HCT116 (cell line): ENCODE results near the gene FAM222B. TPM values are rescaled to one million over a fixed set of nuclear protein-coding genes. Genes with fewer than 3 reads are reported as not detected.

ENCODE experiments used
- ATAC-seq: fragments of 200-7000 bp; cut with Tn5 transposase; 2 replicates; pipeline ENCODE4 v1.9.1; 2020; ENCODE audit warnings: mild to moderate bottlenecking, moderate library complexity
- BruUV-seq: library from RNA; stranded (reverse); fragments of 400-500 nt; replicated peaks from 2 replicates; lab custom pipeline; 2021; lab: Mats Ljungman, UMichigan
- CTCF ChIA-PET: fragments of 300-600 bp; sonication (Branson Sonifier 250); formaldehyde crosslinking; loops from one replicate; lab custom pipeline; 2021; ENCODE audit warnings: antibody characterized with exemption; lab: Charles Lee
- POLR2A ChIA-PET: fragments of 300-600, 350-600 bp; sonication (Branson Sonifier 250); formaldehyde crosslinking; loops from one replicate; lab custom pipeline; 2021; ENCODE audit warnings: antibody characterized with exemption; lab: Charles Lee
- RAD21 ChIA-PET, 2 experiments: fragments of 300-600 bp; sonication (Branson Sonifier 250); formaldehyde crosslinking; loops; one replicate each; lab custom pipeline; 2023; ENCODE audit warnings: low total read pairs in 2 of 2; ENCODE audit not compliant: uncharacterized antibody in 2 of 2, unreplicated experiment in 2 of 2, low non-redundant PET in 1 of 2; lab: Charles Lee
- DNase-seq: peaks from one replicate; pipeline ENCODE4 v3.0.0-alpha.2; 2010; ENCODE audit warnings: low read depth, low spot score
- H2AFZ ChIP-seq: fragments of 200-600 bp; shearing (Covaris generic), sonication (generic); 2 replicates; pipeline ENCODE4 v1.6.1; 2017; ENCODE audit warnings: low read depth, mixed run types, mixed read lengths, antibody characterized with exemption, low read length; ENCODE audit not compliant: poor library complexity, severe bottlenecking
- H3K27ac ChIP-seq: 2 replicates; pipeline ENCODE4 v1.5.1; 2012; ENCODE audit warnings: low read depth, low read length
- H3K27me3 ChIP-seq: fragments of 200-600 bp; sonication (generic); 2 replicates; pipeline ENCODE4 v1.6.1; 2016; ENCODE audit warnings: mixed run types, low read length, mixed read lengths; ENCODE audit not compliant: insufficient read depth
- H3K36me3 ChIP-seq, 2 experiments: fragments of 200-500 bp in 1 of 2; fragments of 200-600 bp in 1 of 2; sonication (Bioruptor generic) in 1 of 2; sonication (generic) in 1 of 2; 2 replicates each; pipeline versions ENCODE4 v1.5.1 to v1.6.1; 2014 to 2016; ENCODE audit warnings: low read length in 2 of 2, inconsistent platforms in 1 of 2, mixed read lengths in 1 of 2, mixed run types in 1 of 2; ENCODE audit not compliant: insufficient read depth in 2 of 2, control insufficient read depth in 1 of 2
- H3K4me1 ChIP-seq, 2 experiments: fragments of 200-600 bp in 1 of 2; sonication (generic) in 1 of 2; 2 replicates each; pipeline versions ENCODE4 v1.5.1 to v1.6.1; 2012 to 2017; ENCODE audit warnings: low read length in 2 of 2, inconsistent platforms in 1 of 2, mild to moderate bottlenecking in 1 of 2, mixed read lengths in 1 of 2, mixed run types in 1 of 2, moderate library complexity in 1 of 2; ENCODE audit not compliant: insufficient read depth in 2 of 2, control insufficient read depth in 1 of 2
- H3K4me2 ChIP-seq: fragments of 200-600 bp; sonication (generic); 2 replicates; pipeline ENCODE4 v1.6.1; 2017; ENCODE audit warnings: mixed run types, low read length, mixed read lengths
- H3K4me3 ChIP-seq, 2 experiments: fragments of 200-600 bp in 1 of 2; sonication (generic) in 1 of 2; replicated peaks in 1 of 2; 2 replicates each; pipeline ENCODE4 v1.5.1; 2011 to 2016; ENCODE audit warnings: low read length in 2 of 2, control low read depth in 1 of 2, low read depth in 1 of 2, mild to moderate bottlenecking in 1 of 2, mixed read lengths in 1 of 2, mixed run types in 1 of 2
- H3K79me2 ChIP-seq: fragments of 200-600 bp; sonication (generic); 2 replicates; pipeline ENCODE4 v1.6.1; 2017; ENCODE audit warnings: mild to moderate bottlenecking, mixed run types, low read length, moderate library complexity, mixed read lengths; ENCODE audit not compliant: insufficient read depth
- H3K9ac ChIP-seq: fragments of 200-600 bp; sonication (generic); 2 replicates; pipeline ENCODE4 v1.6.1; 2016; ENCODE audit warnings: low read length, mixed read lengths
- H3K9me2 ChIP-seq: fragments of 200-600 bp; sonication (generic), shearing (Covaris generic); 2 replicates; pipeline ENCODE4 v1.6.1; 2017; ENCODE audit warnings: mixed run types, mild to moderate bottlenecking, moderate library complexity; ENCODE audit not compliant: insufficient read depth
- H3K9me3 ChIP-seq, 2 experiments: fragments of 200-500 bp in 1 of 2; fragments of 200-600 bp in 1 of 2; sonication (Bioruptor generic) in 1 of 2; sonication (generic) in 1 of 2; 2 replicates each; pipeline ENCODE4 v1.6.1; 2014 to 2017; ENCODE audit warnings: low read length in 2 of 2, mixed read lengths in 2 of 2, inconsistent platforms in 1 of 2, low read depth in 1 of 2, mild to moderate bottlenecking in 1 of 2, mixed run types in 1 of 2, moderate library complexity in 1 of 2; ENCODE audit not compliant: control insufficient read depth in 1 of 2, insufficient read depth in 1 of 2
- H4K20me1 ChIP-seq: fragments of 200-600 bp; sonication (generic), shearing (Covaris generic); 2 replicates; pipeline ENCODE4 v1.6.1; 2017; ENCODE audit warnings: mixed run types, mild to moderate bottlenecking, moderate library complexity; ENCODE audit not compliant: insufficient read depth
- CBX3 ChIP-seq: IDR thresholded peaks from 2 replicates; pipeline ENCODE4 v1.6.1; 2012; ENCODE audit warnings: low read depth
- CEBPB ChIP-seq: IDR thresholded peaks from 2 replicates; pipeline ENCODE4 v1.6.1; 2012; ENCODE audit warnings: low read depth
- EGR1 ChIP-seq: IDR thresholded peaks from 2 replicates; pipeline ENCODE4 v1.6.1; 2012; ENCODE audit warnings: low read depth
- ELF1 ChIP-seq: IDR thresholded peaks from 2 replicates; pipeline ENCODE4 v1.6.1; 2012; ENCODE audit warnings: low read depth, borderline replicate concordance
- EZH2phosphoT487 ChIP-seq: fragments of 200-600 bp; IDR thresholded peaks from 2 replicates; pipeline ENCODE4 v1.6.1; 2018; ENCODE audit warnings: antibody characterized with exemption, borderline replicate concordance
- JUND ChIP-seq: IDR thresholded peaks from 2 replicates; pipeline ENCODE4 v1.6.1; 2012
- MAX ChIP-seq: IDR thresholded peaks from 2 replicates; pipeline ENCODE4 v1.6.1; 2012
- POLR2AphosphoS5 ChIP-seq: IDR thresholded peaks from 2 replicates; pipeline ENCODE4 v1.6.1; 2011; ENCODE audit warnings: mild to moderate bottlenecking, low read depth, low read length, moderate library complexity
- RAD21 ChIP-seq: IDR thresholded peaks from 2 replicates; pipeline ENCODE4 v1.6.1; 2012; ENCODE audit warnings: low read depth, mild to moderate bottlenecking
- SP1 ChIP-seq: IDR thresholded peaks from 2 replicates; pipeline ENCODE4 v1.6.1; 2012; ENCODE audit warnings: low read depth
- SRF ChIP-seq: IDR thresholded peaks from 2 replicates; pipeline ENCODE4 v1.6.1; 2012; ENCODE audit warnings: low read depth
- TCF7L2 ChIP-seq: IDR thresholded peaks from 2 replicates; pipeline ENCODE4 v1.7.0; 2011; ENCODE audit warnings: borderline replicate concordance, inconsistent platforms; ENCODE audit not compliant: insufficient read depth, insufficient read length; ENCODE audit errors: extremely low read depth
- YY1 ChIP-seq: IDR thresholded peaks from 2 replicates; pipeline ENCODE4 v1.6.1; 2011; ENCODE audit warnings: low read length, low read depth, moderate library complexity, mild to moderate bottlenecking; ENCODE audit not compliant: insufficient replicate concordance; ENCODE audit errors: extremely low read depth
- ZFX ChIP-seq: fragments of 450-650 bp; IDR thresholded peaks from 2 replicates; pipeline ENCODE4 v1.6.1; 2017
- intact Hi-C: fragments of 100-400 bp; cut with micrococcal nuclease; formaldehyde crosslinking; loops from 2 replicates; pipeline ENCODE4 v1.10.0; 2022
- total RNA-seq: library from RNA; stranded (reverse); gene quantifications from one replicate; pipeline ENCODE4 v1.2.1, GENCODE V29; 2021; ENCODE audit not compliant: unreplicated experiment
- TF ChIP-seq, protein P1 (sequence below): IDR thresholded peaks from 2 replicates; pipeline ENCODE4 v1.6.1; 2012; ENCODE audit warnings: low read depth
- TF ChIP-seq, protein P2 (sequence below): IDR thresholded peaks from 2 replicates; pipeline ENCODE4 v1.6.1; 2012
- TF ChIP-seq, protein P3 (sequence below), 3 experiments: fragments of 200-600 bp in 1 of 3; sonication (generic) in 1 of 3; IDR thresholded peaks in 2 of 3; conservative IDR thresholded peaks in 1 of 3; 2 replicates each; pipeline ENCODE4 v1.5.1; 2012 to 2017; ENCODE audit warnings: low read depth in 2 of 3, low read length in 2 of 3, antibody characterized with exemption in 1 of 3, borderline replicate concordance in 1 of 3, control low read depth in 1 of 3, mild to moderate bottlenecking in 1 of 3, mixed read lengths in 1 of 3, mixed run types in 1 of 3, moderate library complexity in 1 of 3; ENCODE audit not compliant: insufficient read depth in 1 of 3

Gene FAM222B
- total RNA-seq, 1 experiment from 2014 or later: 22.7 TPM

DNA sequence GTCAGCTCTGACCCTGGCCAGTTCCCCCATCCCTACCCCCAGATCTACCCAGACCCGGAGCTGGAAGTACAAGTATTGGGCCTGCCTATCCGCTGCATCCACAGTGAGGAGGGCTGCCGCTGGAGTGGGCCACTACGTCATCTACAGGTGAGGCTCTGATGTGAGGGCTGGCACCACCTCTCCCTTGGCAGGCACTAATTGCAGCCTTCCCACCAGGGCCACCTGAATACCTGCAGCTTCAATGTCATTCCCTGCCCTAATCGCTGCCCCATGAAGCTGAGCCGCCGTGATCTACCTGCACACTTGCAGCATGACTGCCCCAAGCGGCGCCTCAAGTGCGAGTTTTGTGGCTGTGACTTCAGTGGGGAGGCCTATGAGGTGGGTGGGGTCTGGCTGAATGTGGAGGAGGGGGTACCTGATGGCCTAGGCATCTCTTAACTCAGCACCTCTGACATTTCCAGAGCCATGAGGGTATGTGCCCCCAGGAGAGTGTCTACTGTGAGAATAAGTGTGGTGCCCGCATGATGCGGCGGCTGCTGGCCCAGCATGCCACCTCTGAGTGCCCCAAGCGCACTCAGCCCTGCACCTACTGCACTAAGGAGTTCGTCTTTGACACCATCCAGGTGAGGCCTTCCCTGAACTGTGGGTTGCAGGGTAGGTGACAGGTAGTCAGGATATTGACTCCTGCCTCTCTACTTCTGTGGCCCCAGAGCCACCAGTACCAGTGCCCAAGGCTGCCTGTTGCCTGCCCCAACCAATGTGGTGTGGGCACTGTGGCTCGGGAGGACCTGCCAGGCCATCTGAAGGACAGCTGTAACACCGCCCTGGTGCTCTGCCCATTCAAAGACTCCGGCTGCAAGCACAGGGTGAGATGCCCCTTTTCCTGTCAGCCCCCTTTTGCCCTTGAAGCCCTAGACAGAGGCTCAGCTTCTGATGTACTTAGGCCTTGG lies 94.5 kb downstream of the FAM222B start:
- Histone ChIP-seq H3K9ac (no peak overlapping the region), H3K79me2 (peaks cover 62% of the 10 kb centered on the region), H2AFZ (no peak overlapping the region), H4K20me1 (peaks cover 32% of the 10 kb centered on the region; the same call in 1 of the 2 replicates)
- DNase-seq: no peak
- BruUV-seq: no TSS peak
- TF ChIP-seq TCF7L2 (no peak), EGR1 (no peak), POLR2AphosphoS5 (no peak), ELF1 (no peak), SP1 (no peak), EZH2phosphoT487 (no peak), CEBPB (no peak), ZFX (no peak), RAD21 (no peak), JUND (no peak), SRF (no peak), CBX3 (no peak), MAX (no peak), YY1 (no peak)
- TF ChIP-seq, protein P1, sequence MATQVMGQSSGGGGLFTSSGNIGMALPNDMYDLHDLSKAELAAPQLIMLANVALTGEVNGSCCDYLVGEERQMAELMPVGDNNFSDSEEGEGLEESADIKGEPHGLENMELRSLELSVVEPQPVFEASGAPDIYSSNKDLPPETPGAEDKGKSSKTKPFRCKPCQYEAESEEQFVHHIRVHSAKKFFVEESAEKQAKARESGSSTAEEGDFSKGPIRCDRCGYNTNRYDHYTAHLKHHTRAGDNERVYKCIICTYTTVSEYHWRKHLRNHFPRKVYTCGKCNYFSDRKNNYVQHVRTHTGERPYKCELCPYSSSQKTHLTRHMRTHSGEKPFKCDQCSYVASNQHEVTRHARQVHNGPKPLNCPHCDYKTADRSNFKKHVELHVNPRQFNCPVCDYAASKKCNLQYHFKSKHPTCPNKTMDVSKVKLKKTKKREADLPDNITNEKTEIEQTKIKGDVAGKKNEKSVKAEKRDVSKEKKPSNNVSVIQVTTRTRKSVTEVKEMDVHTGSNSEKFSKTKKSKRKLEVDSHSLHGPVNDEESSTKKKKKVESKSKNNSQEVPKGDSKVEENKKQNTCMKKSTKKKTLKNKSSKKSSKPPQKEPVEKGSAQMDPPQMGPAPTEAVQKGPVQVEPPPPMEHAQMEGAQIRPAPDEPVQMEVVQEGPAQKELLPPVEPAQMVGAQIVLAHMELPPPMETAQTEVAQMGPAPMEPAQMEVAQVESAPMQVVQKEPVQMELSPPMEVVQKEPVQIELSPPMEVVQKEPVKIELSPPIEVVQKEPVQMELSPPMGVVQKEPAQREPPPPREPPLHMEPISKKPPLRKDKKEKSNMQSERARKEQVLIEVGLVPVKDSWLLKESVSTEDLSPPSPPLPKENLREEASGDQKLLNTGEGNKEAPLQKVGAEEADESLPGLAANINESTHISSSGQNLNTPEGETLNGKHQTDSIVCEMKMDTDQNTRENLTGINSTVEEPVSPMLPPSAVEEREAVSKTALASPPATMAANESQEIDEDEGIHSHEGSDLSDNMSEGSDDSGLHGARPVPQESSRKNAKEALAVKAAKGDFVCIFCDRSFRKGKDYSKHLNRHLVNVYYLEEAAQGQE: no peak
- TF ChIP-seq, protein P2, sequence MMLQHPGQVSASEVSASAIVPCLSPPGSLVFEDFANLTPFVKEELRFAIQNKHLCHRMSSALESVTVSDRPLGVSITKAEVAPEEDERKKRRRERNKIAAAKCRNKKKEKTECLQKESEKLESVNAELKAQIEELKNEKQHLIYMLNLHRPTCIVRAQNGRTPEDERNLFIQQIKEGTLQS: no peak
- TF ChIP-seq, protein P3, sequence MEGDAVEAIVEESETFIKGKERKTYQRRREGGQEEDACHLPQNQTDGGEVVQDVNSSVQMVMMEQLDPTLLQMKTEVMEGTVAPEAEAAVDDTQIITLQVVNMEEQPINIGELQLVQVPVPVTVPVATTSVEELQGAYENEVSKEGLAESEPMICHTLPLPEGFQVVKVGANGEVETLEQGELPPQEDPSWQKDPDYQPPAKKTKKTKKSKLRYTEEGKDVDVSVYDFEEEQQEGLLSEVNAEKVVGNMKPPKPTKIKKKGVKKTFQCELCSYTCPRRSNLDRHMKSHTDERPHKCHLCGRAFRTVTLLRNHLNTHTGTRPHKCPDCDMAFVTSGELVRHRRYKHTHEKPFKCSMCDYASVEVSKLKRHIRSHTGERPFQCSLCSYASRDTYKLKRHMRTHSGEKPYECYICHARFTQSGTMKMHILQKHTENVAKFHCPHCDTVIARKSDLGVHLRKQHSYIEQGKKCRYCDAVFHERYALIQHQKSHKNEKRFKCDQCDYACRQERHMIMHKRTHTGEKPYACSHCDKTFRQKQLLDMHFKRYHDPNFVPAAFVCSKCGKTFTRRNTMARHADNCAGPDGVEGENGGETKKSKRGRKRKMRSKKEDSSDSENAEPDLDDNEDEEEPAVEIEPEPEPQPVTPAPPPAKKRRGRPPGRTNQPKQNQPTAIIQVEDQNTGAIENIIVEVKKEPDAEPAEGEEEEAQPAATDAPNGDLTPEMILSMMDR (IDR thresholded peaks at IDR 0.05 in 2 of 3, conservative IDR thresholded peaks at IDR 0.05 in 1 of 3; ENCODE audit: borderline replicate concordance in 1 of 3, insufficient read depth in 1 of 3, low read depth in 2 of 3, low read length in 2 of 3): no peak
- TF ChIP-seq, all 23 proteins: peak for 0
- intact Hi-C loops: no loop called here
- CTCF ChIA-PET: interaction anchor here (3.8 to 13.6 kb wide), 2 partner anchors 14 to 21 kb away, joined by 41 to 207 read pairs; partner anchors contain the start of genes NEK8 and TLCD1
- H3K9me3 ChIP-seq: no peaks in the 10 kb centered on the region
- peaks cover 22 to 52% of the 10 kb centered on the region in 2 experiments for H3K4me1 ChIP-seq
- H3K9me2 ChIP-seq: no peaks in the 10 kb centered on the region
- no peaks in the 10 kb centered on the region for H3K27me3 ChIP-seq
- POLR2A ChIA-PET: interaction anchor here (0.9 to 11.6 kb wide), 4 partner anchors 13 to 28 kb away, joined by 3 to 149 read pairs (median 4); partner anchors contain the start of genes NEK8, RPL23A and TLCD1
- no peak overlapping the region for H3K4me2 ChIP-seq
- RAD21 ChIA-PET: no interaction called here
- peaks cover 32 to 58% of the 10 kb centered on the region in 2 experiments for H3K36me3 ChIP-seq
- H3K4me3 ChIP-seq: no peak overlapping the region
- H3K27ac ChIP-seq: peak overlapping the region; percentile 98
- ATAC-seq: no peak
